OCI-LY3 (cell line): ENCODE results near the gene UNC13C.

ENCODE experiments used
- H2AFZ ChIP-seq: fragments of 200-600, 300-600 bp; shearing (Covaris generic); 2 replicates; pipeline ENCODE4 v1.6.0; 2014; ENCODE audit warnings: antibody characterized with exemption, low read depth, low read length
- H3K27ac ChIP-seq: fragments of 200-600, 300-600 bp; sonication (generic); 2 replicates; pipeline ENCODE4 v1.5.1; 2014; ENCODE audit warnings: mild to moderate bottlenecking, low read length, moderate library complexity, mixed read lengths
- H3K27me3 ChIP-seq: fragments of 200-600, 300-600 bp; sonication (generic); 2 replicates; pipeline ENCODE4 v1.6.1; 2014; ENCODE audit warnings: low read depth, low read length, mixed read lengths
- H3K36me3 ChIP-seq: fragments of 200-600, 300-600 bp; sonication (generic); replicated peaks from 2 replicates; pipeline ENCODE3; 2014; ENCODE audit warnings: low read depth, low read length, mixed read lengths
- H3K4me1 ChIP-seq: fragments of 300-600, 200-600 bp; sonication (generic); 2 replicates; pipeline ENCODE4 v1.6.1; 2014; ENCODE audit warnings: low read length, mixed read lengths
- H3K4me2 ChIP-seq: fragments of 200-600, 300-600 bp; sonication (generic); 2 replicates; pipeline ENCODE4 v1.6.1; 2014; ENCODE audit warnings: low read length, mixed read lengths
- H3K4me3 ChIP-seq: fragments of 300-600, 200-600 bp; sonication (generic); 2 replicates; pipeline ENCODE4 v1.5.1; 2014; ENCODE audit warnings: antibody characterized with exemption, mild to moderate bottlenecking, low read length, moderate library complexity
- H3K79me2 ChIP-seq: fragments of 300-600, 200-600 bp; shearing (Covaris generic); 2 replicates; pipeline ENCODE4 v1.6.1; 2014; ENCODE audit warnings: mild to moderate bottlenecking, low read length, mixed read lengths
- H3K9ac ChIP-seq: fragments of 300-600, 200-600 bp; shearing (Covaris generic); 2 replicates; pipeline ENCODE4 v1.6.0; 2014; ENCODE audit warnings: mild to moderate bottlenecking, low read length, moderate library complexity
- H3K9me3 ChIP-seq: fragments of 200-600, 300-600 bp; shearing (Covaris generic); 2 replicates; pipeline ENCODE4 v1.6.1; 2014; ENCODE audit warnings: low read length, mixed read lengths; ENCODE audit not compliant: insufficient read depth
- H4K20me1 ChIP-seq: fragments of 200-600, 300-600 bp; sonication (generic); 2 replicates; pipeline ENCODE4 v1.6.1; 2016; ENCODE audit warnings: low read length, mixed read lengths; ENCODE audit not compliant: insufficient read depth
- CTCF ChIP-seq: fragments of 200-600, 300-600 bp; sonication (generic); IDR thresholded peaks from 2 replicates; pipeline ENCODE4 v1.5.1; 2014; ENCODE audit warnings: antibody characterized with exemption, low read length, low read depth
- EZH2phosphoT487 ChIP-seq: fragments of 200-600 bp; shearing (Covaris generic); IDR thresholded peaks from 2 replicates; pipeline ENCODE4 v1.6.1; 2018; ENCODE audit warnings: antibody characterized with exemption, mixed run types, low read depth

Gene UNC13C

GRCh38 chr15:54640873-54641272 is 662.6 kb downstream of the UNC13C start:
- Histone ChIP-seq H3K4me3 (no peak overlapping the region), H3K36me3 (no peaks in the 10 kb centered on the region), H3K27ac (no peak overlapping the region), H3K79me2 (no peaks in the 10 kb centered on the region), H3K27me3 (no peaks in the 10 kb centered on the region), H3K9ac (no peak overlapping the region), H3K4me1 (no peaks in the 10 kb centered on the region), H3K4me2 (no peak overlapping the region), H4K20me1 (no peaks in the 10 kb centered on the region), H2AFZ (no peak overlapping the region), H3K9me3 (no peaks in the 10 kb centered on the region)
- TF ChIP-seq CTCF (no peak), EZH2phosphoT487 (no peak)

GRCh38 chr15:54644796-54645195 is 666.6 kb downstream of the UNC13C start:
- Histone ChIP-seq H3K4me2 (no peak overlapping the region), H3K27me3 (no peaks in the 10 kb centered on the region), H3K9me3 (no peaks in the 10 kb centered on the region), H2AFZ (no peak overlapping the region), H3K4me3 (no peak overlapping the region), H4K20me1 (no peaks in the 10 kb centered on the region), H3K79me2 (no peaks in the 10 kb centered on the region), H3K27ac (no peak overlapping the region), H3K36me3 (no peaks in the 10 kb centered on the region), H3K4me1 (no peaks in the 10 kb centered on the region), H3K9ac (no peak overlapping the region)
- no peak for TF ChIP-seq CTCF
- no peak for TF ChIP-seq EZH2phosphoT487

GRCh38 chr15:54659646-54660045 is 681.4 kb downstream of the UNC13C start:
- no peak overlapping the region for H3K4me2 ChIP-seq
- no peak overlapping the region for H3K4me3 ChIP-seq
- no peak overlapping the region for H3K9ac ChIP-seq
- H3K9me3 ChIP-seq: no peaks in the 10 kb centered on the region
- no peaks in the 10 kb centered on the region for H4K20me1 ChIP-seq
- H2AFZ ChIP-seq: no peak overlapping the region
- no peaks in the 10 kb centered on the region for H3K79me2 ChIP-seq
- no peaks in the 10 kb centered on the region for H3K27me3 ChIP-seq
- TF ChIP-seq EZH2phosphoT487 (no peak), CTCF (no peak)
- H3K27ac ChIP-seq: no peak overlapping the region
- H3K4me1 ChIP-seq: no peaks in the 10 kb centered on the region
- H3K36me3 ChIP-seq: no peaks in the 10 kb centered on the region

- no peak overlapping the region for H3K4me2 ChIP-seq
- no peaks in the 10 kb centered on the region for H3K36me3 ChIP-seq
Measured at GRCh38 chr15:54660356-54660755, 682.1 kb downstream of the UNC13C start.

More at GRCh38 chr15:54660356-54660755, 682.1 kb downstream of the UNC13C start:
- Histone ChIP-seq H3K27ac (no peak overlapping the region), H3K9ac (no peak overlapping the region), H3K4me3 (no peak overlapping the region), H4K20me1 (no peaks in the 10 kb centered on the region), H2AFZ (no peak overlapping the region), H3K4me1 (no peaks in the 10 kb centered on the region), H3K79me2 (no peaks in the 10 kb centered on the region), H3K27me3 (no peaks in the 10 kb centered on the region), H3K9me3 (no peaks in the 10 kb centered on the region)
- TF ChIP-seq EZH2phosphoT487 (no peak), CTCF (no peak)
